HG03175 (cell line): ENCODE measurements around the gene EHD1.

Source experiments
- ATAC-seq: cut with Tn5 transposase; IDR thresholded peaks from one replicate; pipeline ENCODE4 v1.9.1; 2021; ENCODE audit warnings: mild to moderate bottlenecking, moderate library complexity; ENCODE audit not compliant: unreplicated experiment

The EHD1 gene

DNA sequence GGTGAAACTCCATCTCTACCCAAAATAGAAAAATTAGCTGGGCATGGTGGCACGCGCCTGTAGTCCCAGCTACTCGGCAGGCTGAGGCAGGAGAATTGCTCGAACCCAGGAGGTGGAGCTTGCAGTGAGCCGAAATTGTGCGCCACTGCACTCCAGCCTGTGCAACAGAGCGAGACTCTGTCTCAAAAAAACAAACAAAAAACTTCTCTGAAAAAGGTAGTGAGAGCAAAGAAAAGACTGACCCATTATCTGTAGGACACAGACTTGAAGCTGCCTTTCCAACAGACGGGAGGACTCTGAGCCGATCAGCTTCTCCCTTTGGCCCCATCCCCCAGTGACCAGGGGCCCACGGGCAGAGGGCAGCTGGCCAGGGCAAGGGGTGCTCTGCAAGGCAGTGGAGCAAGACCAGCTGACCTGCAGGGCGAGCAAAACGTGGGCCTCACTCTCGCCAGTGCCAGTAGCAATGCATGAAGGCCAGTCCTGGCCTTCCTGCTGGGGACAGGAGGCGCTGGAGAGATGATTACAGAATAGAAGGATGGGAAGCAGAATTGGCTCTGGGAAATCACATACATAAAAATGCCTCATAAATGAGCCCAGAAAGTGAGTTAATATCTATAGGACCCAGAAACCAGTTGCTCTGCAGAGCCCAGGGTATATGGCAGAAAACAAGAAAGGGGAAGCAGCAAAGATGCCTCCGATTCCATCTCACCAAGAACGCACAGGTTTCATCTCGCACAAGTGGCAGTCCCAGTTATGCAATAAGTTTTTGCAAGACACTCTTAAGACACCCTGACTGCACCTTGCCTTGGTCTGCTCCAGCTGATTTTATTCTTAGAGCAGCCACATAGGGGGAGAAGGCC is 2.8 kb downstream of the EHD1 start:
- no peak for ATAC-seq

DNA sequence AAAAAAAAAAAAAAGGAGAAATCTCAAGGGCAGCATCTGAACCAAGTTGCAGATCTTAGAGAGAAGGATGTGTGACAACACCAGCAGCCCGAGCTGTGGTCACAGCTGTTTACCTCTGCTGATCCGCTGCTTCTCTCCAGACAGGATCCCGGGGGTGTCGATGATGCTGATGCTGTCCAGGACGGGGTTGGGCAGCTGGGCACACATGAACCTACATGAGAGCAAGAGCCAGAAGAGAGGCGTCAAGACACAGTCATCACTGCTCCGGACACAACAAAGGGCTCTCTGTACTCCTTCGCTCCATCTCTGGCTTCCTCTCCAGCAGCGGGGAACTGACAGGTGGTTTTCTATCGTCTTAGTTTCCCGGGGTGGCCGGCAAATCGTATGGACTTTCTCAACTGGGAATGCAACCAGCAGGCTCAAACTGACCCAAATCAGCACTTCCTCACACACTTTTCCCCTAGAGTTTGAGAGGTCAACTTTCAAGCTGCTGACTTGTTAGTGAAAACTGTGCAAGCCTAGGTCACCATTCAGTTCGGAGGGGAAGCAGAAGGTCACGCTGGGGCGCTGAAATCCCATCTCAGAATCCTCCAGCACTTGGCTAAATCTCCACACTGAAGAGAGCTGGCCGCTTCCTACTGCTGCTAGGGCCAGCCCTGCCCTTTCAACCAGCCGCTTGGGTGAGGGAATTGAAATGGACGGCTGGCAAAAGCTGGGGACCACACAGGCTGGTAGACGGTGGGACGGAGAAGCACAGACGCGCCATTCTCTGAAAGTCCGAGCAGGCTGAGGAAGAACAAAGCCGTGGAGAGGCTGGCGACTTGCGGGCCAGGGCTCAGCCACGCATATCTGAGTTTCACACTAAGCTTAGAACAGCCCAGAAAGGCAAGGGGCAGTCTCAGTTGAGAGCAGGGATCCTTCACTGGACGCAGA is 3.8 kb downstream of the EHD1 start:
- ATAC-seq, result no peak

DNA sequence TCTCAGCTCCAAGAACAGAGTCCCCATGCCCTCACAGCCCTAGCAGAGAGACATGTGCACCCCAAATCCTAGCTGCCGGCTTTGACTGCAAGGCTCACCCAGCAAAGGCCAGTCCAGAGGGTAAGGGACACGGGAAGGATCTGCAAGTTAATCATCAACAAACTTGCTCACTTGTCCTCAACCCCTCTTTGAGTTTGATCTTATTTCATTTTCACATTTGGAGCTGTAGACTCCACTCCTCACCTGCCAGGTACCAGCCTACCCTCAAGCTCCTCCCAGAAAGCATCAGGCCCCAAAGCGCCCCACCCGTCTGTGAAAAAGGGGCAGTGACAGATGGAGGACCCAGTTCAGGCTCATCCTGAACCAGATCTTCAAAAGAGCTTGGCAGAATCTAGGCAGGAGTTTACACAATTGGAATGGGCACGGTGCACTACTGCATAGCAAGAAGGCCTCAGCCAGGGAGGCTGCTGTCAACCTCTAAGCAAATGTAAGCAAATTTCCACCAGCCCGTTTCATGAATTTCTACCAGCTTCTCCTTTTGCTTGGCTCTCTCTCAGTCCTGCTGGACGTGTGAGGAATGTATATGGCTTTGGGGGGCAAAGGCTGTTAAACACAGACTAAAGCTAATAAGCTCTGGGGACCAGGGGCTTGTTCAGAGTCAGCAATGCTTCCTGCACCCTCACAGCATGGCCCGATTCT is 5.5 kb downstream of the EHD1 start:
- no peak for ATAC-seq

DNA sequence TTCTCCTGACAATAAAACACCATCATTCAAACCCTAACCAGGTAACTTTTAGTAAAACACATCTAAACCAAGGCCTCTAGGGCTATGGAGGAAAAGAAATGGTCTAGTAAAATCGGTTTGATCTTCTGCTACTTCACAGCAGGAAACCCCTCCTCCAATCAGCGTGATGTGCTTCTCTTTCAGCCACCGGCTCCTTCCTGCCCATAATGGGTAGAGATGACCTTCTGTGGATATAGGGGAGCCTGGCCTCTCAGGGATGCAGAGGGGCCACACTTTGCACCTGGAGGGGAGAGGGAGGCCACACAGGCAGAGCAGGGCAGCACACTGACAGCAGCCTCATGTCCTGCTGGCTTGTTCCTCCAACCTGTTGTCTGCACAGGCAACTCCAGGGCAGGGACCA is 6.9 kb downstream of the EHD1 start:
- no peak for ATAC-seq

GRCh38 chr11:64870893-64871466 is 7.4 kb downstream of the EHD1 start:
- no peak for ATAC-seq

DNA sequence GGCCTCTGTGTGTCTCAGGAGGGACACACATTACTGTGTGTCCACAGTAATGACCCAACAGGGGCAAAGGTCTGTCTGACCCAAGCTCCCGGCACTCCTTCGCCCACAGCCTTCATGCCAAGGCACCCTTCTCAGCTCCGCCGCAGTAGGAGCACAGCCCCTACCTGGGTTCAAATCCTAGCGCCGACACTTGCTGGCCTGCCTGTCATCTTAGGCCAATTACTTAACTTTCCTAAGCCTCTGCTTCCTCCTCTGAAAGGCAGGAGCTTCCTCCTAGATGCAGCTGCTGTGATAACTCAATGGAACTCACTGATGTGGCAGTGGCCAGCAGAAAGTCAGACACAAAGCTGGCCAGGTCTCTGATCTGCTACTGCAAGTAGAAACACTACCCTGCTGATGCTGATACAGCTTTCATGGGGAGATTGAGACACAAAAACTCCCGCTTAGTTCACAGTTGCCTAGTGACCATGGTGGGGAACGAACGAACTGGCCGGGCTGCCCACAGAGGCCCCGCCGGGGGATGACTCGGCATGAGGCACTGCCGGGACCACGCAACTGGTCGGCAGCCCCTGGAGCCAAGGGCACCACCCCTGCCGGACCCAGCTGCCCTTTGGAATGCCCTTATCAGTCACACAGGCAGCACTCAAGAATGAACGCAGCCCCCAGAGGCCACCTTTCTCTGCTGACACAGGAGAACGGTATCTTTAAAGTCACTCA is 8.1 kb downstream of the EHD1 start:
- ATAC-seq, result no peak

- ATAC-seq, result no peak
Observed at GRCh38 chr11:64869571-64870175, 8.7 kb downstream of the EHD1 start.

- ATAC-seq, result no peak
Observed at GRCh38 chr11:64868904-64869570, 9.4 kb downstream of the EHD1 start.

DNA sequence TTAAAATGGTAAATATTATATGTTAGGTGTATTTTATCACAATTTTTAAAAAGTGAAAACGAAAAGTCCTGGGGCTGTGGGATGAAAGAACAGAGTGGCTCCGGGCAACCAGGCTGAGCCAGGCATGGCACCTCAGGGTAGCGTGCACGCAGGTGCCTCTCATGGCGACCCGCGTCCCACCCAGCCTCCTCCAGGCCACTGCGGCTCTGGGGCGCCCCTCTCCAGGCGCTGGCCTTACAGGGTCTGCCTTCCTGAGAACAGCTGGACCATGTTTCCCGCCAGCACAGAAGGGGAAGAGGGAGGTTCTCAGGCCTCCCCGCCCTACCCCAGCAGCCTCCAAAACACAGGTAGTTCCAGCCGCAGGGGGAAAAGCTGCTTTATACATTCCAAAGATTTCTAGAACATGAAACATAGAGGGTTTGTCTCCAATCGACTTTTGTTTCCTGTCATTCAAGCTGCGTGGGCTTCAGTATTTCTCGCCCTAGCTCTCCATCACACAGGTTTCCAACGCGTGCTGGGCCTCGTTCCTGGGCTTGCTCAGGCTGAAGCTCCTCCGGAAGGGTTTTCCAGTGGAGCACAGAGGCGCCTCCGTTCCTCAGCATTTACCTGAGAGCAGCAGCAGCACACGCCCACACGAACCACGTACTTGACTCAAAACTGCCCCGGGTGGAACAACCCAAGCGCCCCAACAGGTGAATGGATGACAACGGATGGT is 10.5 kb downstream of the EHD1 start:
- no peak for ATAC-seq

DNA sequence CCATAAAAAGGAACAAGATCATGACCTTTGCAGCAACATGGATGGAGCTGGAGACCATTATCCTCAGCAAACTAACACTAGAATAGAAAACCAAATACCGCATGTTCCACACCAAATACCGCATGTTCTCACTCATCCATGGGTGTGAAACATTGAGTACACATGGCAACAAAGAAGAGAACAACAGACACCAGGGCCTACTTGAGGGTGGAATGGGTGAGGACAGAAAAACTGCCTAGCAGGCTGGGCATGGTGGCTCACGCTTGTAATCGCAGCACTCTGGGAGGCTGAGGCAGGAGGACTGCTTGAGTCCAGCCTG is 12.3 kb downstream of the EHD1 start:
- ATAC-seq, result peak; percentile 21

DNA sequence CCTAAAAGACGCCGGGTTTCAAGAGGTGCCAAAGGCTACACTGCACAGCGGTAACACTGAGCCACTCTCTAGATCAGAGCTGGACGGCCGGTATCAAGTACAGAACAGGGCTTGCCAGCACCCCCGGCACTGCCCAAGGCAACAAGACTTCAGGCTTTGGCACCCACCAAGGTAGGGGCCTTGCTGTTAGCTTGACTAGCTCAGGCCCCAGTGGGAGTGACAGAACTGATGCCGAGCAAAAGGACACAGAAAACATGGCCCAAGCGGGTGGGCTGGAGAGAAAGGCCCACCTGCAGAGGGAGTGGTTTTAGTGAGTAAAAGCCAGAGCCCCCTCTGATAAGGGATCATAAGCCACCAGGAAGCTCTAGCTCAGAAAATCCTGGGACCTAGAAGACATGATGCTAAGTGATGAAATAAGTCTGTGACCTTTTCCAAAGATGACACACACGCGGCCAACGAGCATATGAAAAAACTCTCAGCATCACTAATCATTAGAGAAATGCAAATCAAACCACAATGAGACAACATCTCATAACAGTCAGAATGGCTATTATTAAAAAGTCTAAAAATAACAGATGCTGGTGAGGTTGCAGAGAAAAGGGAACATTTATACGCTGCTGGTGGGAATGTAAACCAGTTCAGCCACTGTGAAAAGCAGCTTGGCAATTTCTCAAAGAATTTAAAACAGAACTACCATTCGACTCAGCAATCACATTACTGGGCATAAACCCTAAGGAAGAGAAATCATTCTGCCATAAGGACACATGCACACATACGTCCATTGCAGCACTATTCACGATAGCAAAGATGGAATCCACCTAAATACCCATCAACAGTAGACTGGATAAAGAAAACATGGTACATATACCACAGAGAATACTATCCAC is 12.9 kb downstream of the EHD1 start:
- peak; percentile 44 for ATAC-seq

DNA sequence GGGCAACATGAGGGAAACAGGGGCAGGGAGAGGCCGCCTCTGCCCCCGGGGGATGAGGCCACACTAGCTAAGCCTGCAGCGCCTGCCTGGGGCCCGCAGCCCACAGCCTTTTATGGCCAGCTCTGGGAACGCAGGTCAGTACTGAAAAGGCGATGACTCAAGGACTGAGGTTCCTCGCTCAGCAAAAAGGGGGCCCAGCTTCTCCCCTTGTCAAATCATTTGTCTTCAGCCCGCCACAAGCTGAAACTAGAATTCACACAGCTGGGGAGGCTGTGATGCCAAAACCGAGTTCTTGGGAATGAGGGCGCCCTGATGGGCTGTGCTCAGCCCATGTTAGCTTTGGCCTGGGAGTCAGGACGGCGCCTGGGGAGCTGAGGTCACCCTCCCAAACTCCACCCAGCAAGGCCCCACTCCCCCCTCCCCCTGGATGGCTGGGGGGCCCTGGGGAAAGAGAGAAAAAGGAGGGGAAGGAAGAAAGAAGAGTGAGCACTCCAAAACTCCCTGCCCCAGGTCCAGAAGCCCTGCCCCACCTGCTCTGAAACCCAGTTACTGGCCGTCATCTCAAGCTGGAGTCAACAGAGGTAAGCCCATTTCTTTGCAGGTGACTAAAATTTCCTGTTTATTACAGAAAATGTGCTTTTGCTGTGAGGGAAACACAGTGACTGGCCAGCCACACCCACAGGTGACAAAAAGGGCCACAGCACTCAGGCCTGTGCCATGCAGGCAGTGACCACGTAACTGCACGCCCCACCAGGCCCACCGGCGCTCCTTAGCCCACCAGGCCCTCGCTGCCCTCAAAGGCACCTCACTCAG is 13.7 kb downstream of the EHD1 start:
- ATAC-seq, result peak; percentile 26

DNA sequence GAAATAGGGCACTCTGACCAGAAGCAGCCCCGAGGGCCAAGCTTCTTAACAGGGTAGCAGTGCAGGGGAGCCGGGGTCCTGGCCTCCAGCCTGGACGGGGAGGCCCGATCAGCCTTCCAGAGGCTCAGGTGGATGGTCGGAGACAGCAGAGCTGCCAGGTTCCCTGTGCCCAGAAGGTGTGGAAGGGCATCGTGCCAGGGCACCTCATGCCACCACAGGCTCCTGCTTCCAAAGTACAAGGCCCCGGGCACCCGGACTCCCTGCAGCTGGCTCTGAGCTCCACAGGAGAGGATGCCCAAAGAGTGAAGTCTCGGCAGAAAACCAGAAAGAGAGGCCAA is 14.3 kb downstream of the EHD1 start:
- no peak for ATAC-seq

GRCh38 chr11:64863391-64864060 is 14.9 kb downstream of the EHD1 start:
- ATAC-seq, result no peak

- ATAC-seq, result no peak
Observed at GRCh38 chr11:64862987-64863390, 15.4 kb downstream of the EHD1 start.

DNA sequence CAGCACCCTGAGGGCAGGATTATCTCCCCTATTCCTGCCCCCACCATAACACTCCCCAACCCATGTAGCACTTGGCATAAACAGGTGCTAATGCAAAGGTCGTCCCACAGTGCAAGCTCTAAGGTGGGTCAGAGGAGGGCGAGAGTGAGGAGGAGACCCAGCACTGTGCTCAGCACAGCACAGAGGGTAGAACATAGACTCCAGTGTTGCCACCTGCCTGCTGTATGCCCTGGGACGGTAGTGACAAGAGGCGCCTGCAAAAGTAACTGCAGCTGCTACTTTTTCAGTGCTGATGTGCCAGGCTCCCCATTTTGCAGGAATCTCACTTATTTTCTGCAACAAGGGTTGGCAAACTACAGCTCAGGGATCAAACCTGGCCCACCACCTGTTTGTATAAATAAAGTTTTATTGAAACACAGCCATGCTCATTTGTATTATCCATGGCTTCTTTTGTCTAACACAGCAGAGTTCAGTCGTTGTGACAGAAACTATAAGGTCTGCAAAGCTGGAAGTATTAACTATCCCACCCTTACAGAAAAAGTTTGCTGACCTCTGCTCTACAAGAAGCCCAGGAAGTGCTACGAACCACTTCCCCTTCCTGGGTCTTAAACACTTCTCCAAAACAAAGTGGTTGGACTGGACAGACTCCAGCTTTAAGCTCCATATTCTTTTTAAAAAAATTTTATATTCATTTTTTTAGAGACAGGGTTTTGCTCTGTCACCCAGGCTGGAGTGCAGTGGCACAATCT is 17.0 kb downstream of the EHD1 start:
- ATAC-seq, result no peak
